HG03060 (cell line): Measurements from ENCODE around the gene MIPOL1.
"Not testable (repeated sequence)": the region's sequence is repeated elsewhere in the genome, so short reads cannot be mapped to it uniquely, and the experiment has no call there.

Experiments
- ATAC-seq: cut with Tn5 transposase; IDR thresholded peaks from one replicate; pipeline ENCODE4 v1.9.1; 2021; ENCODE audit warnings: low read depth, moderate number of reproducible peaks; ENCODE audit not compliant: unreplicated experiment

The MIPOL1 gene

GRCh38 chr14:37437490-37437889 is 239.8 kb downstream of the MIPOL1 start:
- ATAC-seq: no peak

DNA sequence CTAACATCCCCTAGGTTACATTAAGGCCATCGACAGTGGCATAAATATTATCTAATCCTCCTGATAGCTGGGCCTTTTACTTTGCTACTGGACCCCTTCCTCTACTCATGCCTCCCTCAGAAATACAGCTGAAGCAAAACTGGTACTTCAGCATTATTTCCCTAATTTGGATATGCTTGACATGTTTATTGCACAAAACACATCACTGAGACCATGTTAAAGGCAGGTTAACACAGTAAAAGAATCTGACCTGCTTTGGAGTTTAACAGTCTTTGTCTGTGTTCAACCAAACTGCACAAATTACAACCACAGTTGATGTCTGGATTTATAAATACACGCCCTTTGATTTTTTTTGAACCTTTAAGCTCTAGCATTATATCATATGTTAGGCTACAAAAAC is 240.7 kb downstream of the MIPOL1 start:
- ATAC-seq: no peak

DNA sequence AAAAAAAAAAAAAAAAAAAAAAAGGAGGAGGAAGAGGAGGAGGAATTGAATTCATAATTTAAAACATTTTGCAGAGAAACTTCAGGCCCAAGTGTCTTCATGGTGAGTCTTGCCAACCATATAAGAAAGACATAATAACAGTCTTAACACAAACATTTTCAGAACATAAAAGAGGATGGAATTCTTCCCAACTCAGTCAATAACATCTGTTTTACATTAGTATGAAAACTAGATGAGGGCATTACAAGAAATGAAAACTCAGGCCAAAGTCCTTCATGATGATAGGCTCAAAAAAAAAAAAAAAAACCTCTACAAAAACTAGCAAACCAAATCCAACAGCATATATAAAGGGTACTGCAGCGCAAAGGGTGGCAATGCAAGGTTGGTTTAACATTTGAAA is 245.7 kb downstream of the MIPOL1 start:
- ATAC-seq: no peak

DNA sequence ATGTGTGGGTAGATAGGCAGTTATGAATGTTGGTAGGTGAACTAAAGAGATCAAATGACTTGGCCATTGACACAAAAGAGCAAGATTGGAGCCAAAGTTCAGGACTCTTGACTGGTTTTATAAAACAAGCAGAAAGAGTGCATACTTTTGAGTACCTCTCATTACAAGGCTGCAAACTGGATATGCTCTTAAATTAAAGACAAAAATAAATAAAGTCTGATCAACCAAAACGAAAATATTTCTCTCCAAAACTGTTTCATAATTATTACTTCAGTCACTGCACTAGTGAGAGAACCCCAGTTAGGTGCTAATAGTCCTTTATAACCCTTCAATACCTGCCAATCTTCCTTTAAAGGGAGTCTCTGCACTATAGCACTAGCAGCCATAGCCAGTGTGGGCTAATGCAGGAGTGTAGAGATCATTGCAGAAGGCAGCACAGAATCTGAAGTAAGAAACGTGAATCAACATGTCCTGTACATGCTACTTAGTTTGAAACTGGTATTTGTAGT is 250.2 kb downstream of the MIPOL1 start:
- no peak for ATAC-seq

GRCh38 chr14:37452323-37452722 is 254.6 kb downstream of the MIPOL1 start:
- ATAC-seq: no peak

GRCh38 chr14:37453985-37454384 is 256.2 kb downstream of the MIPOL1 start:
- no peak for ATAC-seq

DNA sequence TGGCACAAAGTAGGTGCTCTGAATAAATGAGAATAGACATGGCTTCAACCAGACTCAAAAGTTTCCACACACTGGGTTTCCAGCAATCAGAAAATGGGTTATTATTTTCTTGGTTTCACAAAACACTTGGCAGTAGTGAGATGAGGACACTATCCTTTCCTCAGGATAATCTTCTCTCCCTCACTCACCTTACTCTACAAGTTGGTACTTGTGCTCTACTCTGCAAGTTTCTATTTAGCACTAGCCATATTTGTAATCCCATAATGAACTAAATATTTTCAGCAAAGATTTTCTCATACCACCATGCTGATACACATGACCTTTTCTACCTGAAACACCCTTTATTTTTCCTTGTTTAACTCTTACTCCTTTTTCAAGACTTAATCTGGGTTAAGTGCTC is 259.6 kb downstream of the MIPOL1 start:
- no peak for ATAC-seq

- not testable (repeated sequence) for ATAC-seq
These were observed 264.7 kb downstream of the MIPOL1 start for GRCh38 chr14:37462426-37462825.

DNA sequence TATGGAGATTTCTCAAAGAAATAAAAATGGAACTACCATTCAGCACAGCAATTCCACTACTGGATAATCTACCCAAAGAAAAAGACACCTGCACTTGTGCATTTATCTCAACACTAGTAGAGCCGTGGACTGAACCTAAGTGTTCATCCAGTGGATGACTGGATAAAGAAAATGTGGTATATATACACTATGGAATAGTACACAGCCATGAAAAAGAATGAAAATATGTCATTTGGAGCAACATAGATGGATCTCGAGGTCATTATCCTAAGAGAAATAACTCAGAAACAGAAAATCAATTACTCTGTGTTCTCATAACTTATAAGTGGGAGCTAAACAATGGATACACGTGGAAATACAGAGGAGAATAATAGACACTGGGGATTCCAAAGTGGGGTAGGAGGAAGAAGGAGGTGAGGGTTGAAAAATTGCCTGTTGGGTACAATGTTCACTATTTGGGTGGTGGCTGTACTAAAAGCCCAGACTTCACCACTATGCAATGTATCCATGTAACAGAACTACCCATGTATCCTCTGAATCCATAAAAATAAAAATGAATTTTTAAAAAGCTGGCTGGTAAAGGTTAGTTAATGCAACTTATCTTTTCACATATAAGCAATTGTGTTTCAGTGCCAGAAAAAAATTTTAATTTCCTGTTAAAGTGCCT is 266.6 kb downstream of the MIPOL1 start:
- no peak for ATAC-seq

GRCh38 chr14:37466003-37466622 is 268.4 kb downstream of the MIPOL1 start:
- ATAC-seq: no peak

GRCh38 chr14:37466623-37467088 is 268.9 kb downstream of the MIPOL1 start:
- no peak for ATAC-seq

GRCh38 chr14:37469650-37470049 is 271.9 kb downstream of the MIPOL1 start:
- ATAC-seq: no peak

- ATAC-seq: no peak
These were observed 272.5 kb downstream of the MIPOL1 start for GRCh38 chr14:37470251-37470650.

- no peak for ATAC-seq
These were observed 275.2 kb downstream of the MIPOL1 start for GRCh38 chr14:37472906-37473305.

- ATAC-seq: no peak
These were observed 276.5 kb downstream of the MIPOL1 start for GRCh38 chr14:37474191-37474590.

GRCh38 chr14:37480446-37481290 is 282.9 kb downstream of the MIPOL1 start:
- ATAC-seq: no peak

- no peak for ATAC-seq
These were observed 284.7 kb downstream of the MIPOL1 start for GRCh38 chr14:37482428-37482827.

GRCh38 chr14:37483672-37484071 is 285.9 kb downstream of the MIPOL1 start:
- no peak for ATAC-seq

DNA sequence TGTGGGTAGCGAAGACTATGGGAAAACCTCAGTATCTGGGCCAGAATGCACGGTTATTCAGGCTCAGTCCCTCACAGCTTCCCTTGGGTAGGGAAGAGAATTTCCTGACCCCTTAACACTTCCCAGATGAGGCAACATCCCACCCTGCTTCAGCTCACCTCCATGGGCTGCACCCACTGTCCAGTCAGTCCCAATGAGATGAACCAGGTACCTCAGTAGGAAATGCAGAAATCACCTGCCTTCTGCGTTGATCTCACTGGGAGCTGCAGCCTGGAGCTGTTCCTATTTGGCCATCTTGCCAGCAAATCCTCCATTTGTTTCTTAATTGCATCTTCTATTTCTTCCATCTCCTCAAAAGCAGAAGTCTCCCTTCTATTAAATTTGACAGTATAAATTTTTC is 292.9 kb downstream of the MIPOL1 start:
- no peak for ATAC-seq

GRCh38 chr14:37491076-37491475 is 293.3 kb downstream of the MIPOL1 start:
- ATAC-seq: no peak

GRCh38 chr14:37493606-37494005 is 295.9 kb downstream of the MIPOL1 start:
- ATAC-seq: no peak
